ENCODE data around the gene HDAC4.

HDAC4 gene

GRCh38 chr2:239114616-239115265 lies 286.1 kb downstream of the HDAC4 start:
- Histone ChIP-seq H3K9me2 (replicated peaks; ENCODE audit: insufficient read depth, low read length) (no peaks in the 10 kb centered on the region), H4K20me1 (ENCODE audit: insufficient read depth, low read length) (no peaks in the 10 kb centered on the region), H3K36me3 (replicated peaks; ENCODE audit: insufficient read depth, low read length) (no peaks in the 10 kb centered on the region), H2AFZ (ENCODE audit: low read length) (no peak overlapping the region), H3K4me2 (ENCODE audit: low read depth, low read length) (no peak overlapping the region), H3K9ac (ENCODE audit: low read length) (no peak overlapping the region), H3K4me1 (ENCODE audit: low read length) (0 out of 2 replicates have a peak, but pooled peaks cover 7% of the 10 kb centered on the region), H3K27ac (ENCODE audit: low read length) (no peak overlapping the region), H3K79me2 (ENCODE audit: low read length) (no peaks in the 10 kb centered on the region), H3K9me3 (replicated peaks; ENCODE audit: insufficient read depth, low read length) (no peaks in the 10 kb centered on the region), H3K4me3 (ENCODE audit: low read length) (no peak overlapping the region), H3K27me3 (replicated peaks; ENCODE audit: insufficient read depth, low read length) (no peaks in the 10 kb centered on the region), H3F3A (ENCODE audit: insufficient read depth, low read length) (no peaks in the 10 kb centered on the region)
- TF ChIP-seq EZH2 (optimal IDR thresholded peaks at IDR 0.05; ENCODE audit: low read depth, low read length) = no peak
- TF ChIP-seq, protein P1, sequence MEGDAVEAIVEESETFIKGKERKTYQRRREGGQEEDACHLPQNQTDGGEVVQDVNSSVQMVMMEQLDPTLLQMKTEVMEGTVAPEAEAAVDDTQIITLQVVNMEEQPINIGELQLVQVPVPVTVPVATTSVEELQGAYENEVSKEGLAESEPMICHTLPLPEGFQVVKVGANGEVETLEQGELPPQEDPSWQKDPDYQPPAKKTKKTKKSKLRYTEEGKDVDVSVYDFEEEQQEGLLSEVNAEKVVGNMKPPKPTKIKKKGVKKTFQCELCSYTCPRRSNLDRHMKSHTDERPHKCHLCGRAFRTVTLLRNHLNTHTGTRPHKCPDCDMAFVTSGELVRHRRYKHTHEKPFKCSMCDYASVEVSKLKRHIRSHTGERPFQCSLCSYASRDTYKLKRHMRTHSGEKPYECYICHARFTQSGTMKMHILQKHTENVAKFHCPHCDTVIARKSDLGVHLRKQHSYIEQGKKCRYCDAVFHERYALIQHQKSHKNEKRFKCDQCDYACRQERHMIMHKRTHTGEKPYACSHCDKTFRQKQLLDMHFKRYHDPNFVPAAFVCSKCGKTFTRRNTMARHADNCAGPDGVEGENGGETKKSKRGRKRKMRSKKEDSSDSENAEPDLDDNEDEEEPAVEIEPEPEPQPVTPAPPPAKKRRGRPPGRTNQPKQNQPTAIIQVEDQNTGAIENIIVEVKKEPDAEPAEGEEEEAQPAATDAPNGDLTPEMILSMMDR (IDR thresholded peaks at IDR 0.05; ENCODE audit: low read length) = no peak
- TF ChIP-seq EZH2phosphoT487 (IDR thresholded peaks at IDR 0.05; ENCODE audit: low read length) = no peak
- DNase-seq = no peak

GRCh38 chr2:239114119-239114581 lies 286.7 kb downstream of the HDAC4 start:
- Histone ChIP-seq H3K79me2 (ENCODE audit: low read length) (no peaks in the 10 kb centered on the region), H4K20me1 (ENCODE audit: insufficient read depth, low read length) (no peaks in the 10 kb centered on the region), H3K9me2 (replicated peaks; ENCODE audit: insufficient read depth, low read length) (no peaks in the 10 kb centered on the region), H3F3A (ENCODE audit: insufficient read depth, low read length) (no peaks in the 10 kb centered on the region), H3K27me3 (replicated peaks; ENCODE audit: insufficient read depth, low read length) (no peaks in the 10 kb centered on the region), H3K4me2 (ENCODE audit: low read depth, low read length) (no peak overlapping the region), H3K36me3 (replicated peaks; ENCODE audit: insufficient read depth, low read length) (no peaks in the 10 kb centered on the region), H3K4me1 (ENCODE audit: low read length) (0 out of 2 replicates have a peak, but pooled peaks cover 7% of the 10 kb centered on the region), H3K27ac (ENCODE audit: low read length) (no peak overlapping the region), H3K9ac (ENCODE audit: low read length) (no peak overlapping the region), H3K9me3 (replicated peaks; ENCODE audit: insufficient read depth, low read length) (no peaks in the 10 kb centered on the region), H3K4me3 (ENCODE audit: low read length) (no peak overlapping the region), H2AFZ (ENCODE audit: low read length) (no peak overlapping the region)
- no peak for TF ChIP-seq EZH2phosphoT487 (IDR thresholded peaks at IDR 0.05; ENCODE audit: low read length)
- TF ChIP-seq, protein P1 (IDR thresholded peaks at IDR 0.05; ENCODE audit: low read length) = no peak
- TF ChIP-seq EZH2 (optimal IDR thresholded peaks at IDR 0.05; ENCODE audit: low read depth, low read length) = no peak
- DNase-seq = no peak

- no peak for DNase-seq
- H3K9ac ChIP-seq (ENCODE audit: low read length) = no peak overlapping the region
- no peak overlapping the region for H3K27ac ChIP-seq (ENCODE audit: low read length)
- H3K4me1 ChIP-seq (ENCODE audit: low read length) = 0 out of 2 replicates have a peak, but pooled peaks cover 3% of the 10 kb centered on the region
- H3K4me3 ChIP-seq (ENCODE audit: low read length) = no peak overlapping the region
- TF ChIP-seq, protein P1 (IDR thresholded peaks at IDR 0.05; ENCODE audit: low read length) = no peak
- TF ChIP-seq EZH2phosphoT487 (IDR thresholded peaks at IDR 0.05; ENCODE audit: low read length) = no peak
- TF ChIP-seq EZH2 (optimal IDR thresholded peaks at IDR 0.05; ENCODE audit: low read depth, low read length) = no peak
- no peaks in the 10 kb centered on the region for H4K20me1 ChIP-seq (ENCODE audit: insufficient read depth, low read length)
- no peaks in the 10 kb centered on the region for H3K9me3 ChIP-seq (replicated peaks; ENCODE audit: insufficient read depth, low read length)
- no peaks in the 10 kb centered on the region for H3K9me2 ChIP-seq (replicated peaks; ENCODE audit: insufficient read depth, low read length)
- H3F3A ChIP-seq (ENCODE audit: insufficient read depth, low read length) = no peaks in the 10 kb centered on the region
- no peaks in the 10 kb centered on the region for H3K79me2 ChIP-seq (ENCODE audit: low read length)
- H3K27me3 ChIP-seq (replicated peaks; ENCODE audit: insufficient read depth, low read length) = no peaks in the 10 kb centered on the region
- H2AFZ ChIP-seq (ENCODE audit: low read length) = no peak overlapping the region
- no peaks in the 10 kb centered on the region for H3K36me3 ChIP-seq (replicated peaks; ENCODE audit: insufficient read depth, low read length)
- no peak overlapping the region for H3K4me2 ChIP-seq (ENCODE audit: low read depth, low read length)
Measured at GRCh38 chr2:239113615-239114014, 287.2 kb downstream of the HDAC4 start.
